Chondrocyte (in vitro differentiated cells): ENCODE data around the gene CAP2. TPM values are rescaled to one million over a fixed set of nuclear protein-coding genes. Genes with fewer than 3 reads are reported as not detected.
"Not testable (repeated sequence)": the region's sequence is repeated elsewhere in the genome, so short reads cannot be mapped to it uniquely, and the experiment has no call there.

Source experiments
- DNase-seq: peaks from one replicate; pipeline ENCODE4 v3.0.0; 2021; ENCODE audit warnings: mixed read lengths, low spot score
- H3K27ac Mint-ChIP-seq: one replicate; pipeline ENCODE4 v1.8.0; 2021; ENCODE audit warnings: mild to moderate bottlenecking, moderate library complexity, mixed read lengths; ENCODE audit not compliant: unreplicated experiment
- H3K27me3 Mint-ChIP-seq: 2 replicates; pipeline ENCODE4 v1.8.0; 2021; ENCODE audit warnings: low read depth, mixed read lengths
- H3K36me3 Mint-ChIP-seq: 2 replicates; pipeline ENCODE4 v1.8.0; 2021; ENCODE audit warnings: low read depth, mixed read lengths
- H3K4me1 Mint-ChIP-seq: 2 replicates; pipeline ENCODE4 v1.8.0; 2021; ENCODE audit warnings: low read depth, mild to moderate bottlenecking, mixed read lengths
- H3K4me3 Mint-ChIP-seq: one replicate; pipeline ENCODE4 v1.8.0; 2021; ENCODE audit warnings: mild to moderate bottlenecking, moderate library complexity, mixed read lengths; ENCODE audit not compliant: unreplicated experiment
- H3K9me3 Mint-ChIP-seq: 2 replicates; pipeline ENCODE4 v1.8.0; 2021; ENCODE audit warnings: low read depth, mixed read lengths
- total RNA-seq: library from RNA; stranded (reverse); gene quantifications from 3 replicates; pipeline ENCODE4 v1.2.1, GENCODE V29; 2021
- TF ChIP-seq, protein P1 (sequence below): fragments of 200-600 bp; sonication (generic); IDR thresholded peaks from 2 replicates; pipeline ENCODE4 v1.5.0; 2021; ENCODE audit warnings: antibody characterized with exemption, mild to moderate bottlenecking, moderate library complexity

The CAP2 gene
- total RNA-seq, 1 donor from 2014 or later: 90.4 TPM

DNA sequence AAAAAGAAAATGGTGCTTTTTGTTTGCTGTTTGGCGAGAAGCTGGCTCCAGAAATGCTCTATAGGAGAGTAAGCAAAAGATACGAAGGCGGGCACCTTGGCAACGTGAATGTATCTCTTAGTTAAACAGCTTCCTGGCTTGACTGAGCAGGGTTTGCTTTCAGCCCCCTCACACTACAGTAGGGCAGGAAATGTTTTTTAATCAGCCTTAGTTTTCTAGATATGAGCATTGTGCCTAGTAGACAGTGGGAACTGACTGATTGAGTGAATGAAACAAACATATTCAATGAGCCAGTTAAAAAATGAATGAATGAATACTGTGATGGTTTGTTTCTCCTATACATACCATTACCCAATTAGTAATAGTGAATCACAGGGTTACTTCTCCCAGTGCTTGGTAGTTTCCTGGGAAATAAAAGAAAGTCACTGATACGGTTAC, 19.9 kb downstream of the CAP2 start:
- TF ChIP-seq, protein P1, sequence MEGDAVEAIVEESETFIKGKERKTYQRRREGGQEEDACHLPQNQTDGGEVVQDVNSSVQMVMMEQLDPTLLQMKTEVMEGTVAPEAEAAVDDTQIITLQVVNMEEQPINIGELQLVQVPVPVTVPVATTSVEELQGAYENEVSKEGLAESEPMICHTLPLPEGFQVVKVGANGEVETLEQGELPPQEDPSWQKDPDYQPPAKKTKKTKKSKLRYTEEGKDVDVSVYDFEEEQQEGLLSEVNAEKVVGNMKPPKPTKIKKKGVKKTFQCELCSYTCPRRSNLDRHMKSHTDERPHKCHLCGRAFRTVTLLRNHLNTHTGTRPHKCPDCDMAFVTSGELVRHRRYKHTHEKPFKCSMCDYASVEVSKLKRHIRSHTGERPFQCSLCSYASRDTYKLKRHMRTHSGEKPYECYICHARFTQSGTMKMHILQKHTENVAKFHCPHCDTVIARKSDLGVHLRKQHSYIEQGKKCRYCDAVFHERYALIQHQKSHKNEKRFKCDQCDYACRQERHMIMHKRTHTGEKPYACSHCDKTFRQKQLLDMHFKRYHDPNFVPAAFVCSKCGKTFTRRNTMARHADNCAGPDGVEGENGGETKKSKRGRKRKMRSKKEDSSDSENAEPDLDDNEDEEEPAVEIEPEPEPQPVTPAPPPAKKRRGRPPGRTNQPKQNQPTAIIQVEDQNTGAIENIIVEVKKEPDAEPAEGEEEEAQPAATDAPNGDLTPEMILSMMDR: no peak
- peak overlapping the region; percentile 86 for H3K27ac Mint-ChIP-seq
- DNase-seq: no peak
- H3K4me3 Mint-ChIP-seq: no peak overlapping the region
- H3K27me3 Mint-ChIP-seq: no peaks in the 10 kb centered on the region
- peaks cover 83% of the 10 kb centered on the region for H3K4me1 Mint-ChIP-seq
- H3K36me3 Mint-ChIP-seq: peaks cover 8% of the 10 kb centered on the region
- H3K9me3 Mint-ChIP-seq: peaks cover 2% of the 10 kb centered on the region

DNA sequence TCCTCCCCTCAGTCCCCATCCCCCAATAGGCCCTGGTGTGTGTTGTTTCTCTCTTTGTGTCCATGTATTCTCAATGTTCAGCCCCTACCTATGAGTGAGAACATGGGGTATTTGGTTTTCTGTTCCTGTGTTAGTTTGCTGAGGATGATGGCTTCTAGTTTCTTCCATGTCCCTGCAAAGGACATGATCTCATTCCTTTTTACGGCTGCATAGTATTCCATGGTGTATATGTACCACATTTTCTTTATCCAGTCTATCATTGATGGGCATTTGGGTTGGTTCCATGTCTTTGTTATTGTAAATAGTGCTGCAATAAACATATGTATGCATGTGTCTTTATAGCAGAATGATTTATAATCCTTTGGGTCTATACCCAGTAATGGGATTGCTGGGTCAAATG, 21.0 kb downstream of the CAP2 start:
- peak overlapping the region; percentile 86 for H3K27ac Mint-ChIP-seq
- not testable (repeated sequence) for H3K9me3 Mint-ChIP-seq, H3K4me3 Mint-ChIP-seq, DNase-seq, H3K36me3 Mint-ChIP-seq, H3K27me3 Mint-ChIP-seq
- peaks cover 89% of the 10 kb centered on the region for H3K4me1 Mint-ChIP-seq

DNA sequence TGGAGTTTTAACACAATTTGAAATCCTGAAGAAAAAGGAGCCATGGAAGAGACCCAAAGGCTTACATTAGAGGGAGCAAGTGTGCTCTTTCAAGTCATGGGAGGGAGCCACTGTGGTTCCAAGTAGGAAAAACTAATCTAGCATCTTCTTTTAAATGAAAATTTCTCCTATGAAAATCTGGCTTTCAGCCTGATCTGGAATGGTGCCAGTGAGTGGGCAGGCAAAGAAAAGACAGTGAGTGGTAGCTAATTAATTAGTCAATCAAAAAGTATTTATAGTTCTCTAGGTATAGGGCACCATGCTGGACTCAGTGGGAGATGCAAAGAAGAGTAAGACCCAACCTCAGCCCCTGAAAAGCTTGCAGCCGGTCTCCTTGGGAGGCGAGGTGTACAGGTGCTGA, 21.9 kb downstream of the CAP2 start:
- TF ChIP-seq, protein P1: peak; percentile 26
- Mint-ChIP-seq H3K4me3 (no peak overlapping the region), H3K27ac (peak overlapping the region; percentile 73), H3K9me3 (peaks cover 2% of the 10 kb centered on the region), H3K4me1 (peaks cover 90% of the 10 kb centered on the region), H3K36me3 (peaks cover 2% of the 10 kb centered on the region), H3K27me3 (no peaks in the 10 kb centered on the region)
- DNase-seq: no peak

DNA sequence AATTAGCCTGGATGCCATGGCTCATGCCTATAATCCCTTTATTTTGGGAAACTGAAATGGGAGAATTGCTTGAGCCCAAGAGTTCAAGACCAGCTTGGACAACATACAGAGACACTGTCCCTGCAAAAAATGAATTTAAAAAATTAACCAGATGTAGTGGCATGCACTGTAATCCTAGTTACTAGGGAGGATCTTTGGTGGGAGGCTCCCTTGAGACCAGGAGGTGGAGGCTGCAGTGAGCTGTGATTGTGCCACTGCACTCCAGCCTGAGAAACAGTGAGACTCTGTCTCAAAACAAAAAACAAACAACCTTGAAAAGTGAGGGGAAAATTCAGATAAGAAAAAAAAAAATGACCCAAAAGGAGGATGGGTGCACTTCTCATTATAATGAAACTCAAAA, 23.4 kb downstream of the CAP2 start:
- no peaks in the 10 kb centered on the region for H3K9me3 Mint-ChIP-seq
- TF ChIP-seq, protein P1: no peak
- H3K27me3 Mint-ChIP-seq: no peaks in the 10 kb centered on the region
- H3K36me3 Mint-ChIP-seq: no peaks in the 10 kb centered on the region
- H3K4me3 Mint-ChIP-seq: no peak overlapping the region
- no peak for DNase-seq
- peak overlapping the region; percentile 96 for H3K27ac Mint-ChIP-seq
- H3K4me1 Mint-ChIP-seq: peaks cover 95% of the 10 kb centered on the region

DNA sequence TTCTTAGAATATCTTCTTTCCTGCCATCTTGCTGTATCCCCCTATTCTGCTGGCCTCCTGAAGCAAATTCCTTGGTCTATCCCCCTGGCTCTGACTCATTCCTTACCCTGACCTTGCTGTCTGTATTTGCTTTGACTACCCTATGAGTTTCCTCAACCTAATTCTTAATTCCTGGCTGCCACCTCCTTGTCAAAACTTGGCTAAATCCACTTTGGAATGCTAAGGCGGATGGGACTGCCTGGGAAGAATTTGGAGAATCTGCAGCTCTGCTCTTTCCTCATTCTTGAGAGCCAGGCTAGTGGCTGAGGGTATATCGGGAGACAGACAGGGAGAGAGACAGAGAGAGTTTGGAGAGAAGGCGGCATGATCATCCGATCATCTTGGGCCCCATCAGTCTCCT, 24.4 kb downstream of the CAP2 start:
- DNase-seq: no peak
- peak overlapping the region; percentile 71 for H3K4me3 Mint-ChIP-seq

More for the DNA sequence above, 24.4 kb downstream of the CAP2 start:
- H3K9me3 Mint-ChIP-seq: no peaks in the 10 kb centered on the region
- no peaks in the 10 kb centered on the region for H3K36me3 Mint-ChIP-seq
- H3K27ac Mint-ChIP-seq: peak overlapping the region; percentile 96
- peaks cover 87% of the 10 kb centered on the region for H3K4me1 Mint-ChIP-seq
- H3K27me3 Mint-ChIP-seq: no peaks in the 10 kb centered on the region
- TF ChIP-seq, protein P1: peak; percentile 3
